Left ventricle myocardium inferior (tissue), 1 donor: ENCODE measurements around the gene KBTBD7. TPM values are rescaled to one million over a fixed set of nuclear protein-coding genes. Genes with fewer than 3 reads are reported as not detected.

Experiments
- DNase-seq: peaks from one replicate; pipeline ENCODE4 v3.0.0-alpha.2; 2020
- H3K27ac ChIP-seq: fragments of 200-600 bp; replicated peaks from 2 replicates; pipeline ENCODE4 v1.8.0; 2021
- H3K27me3 ChIP-seq: fragments of 200-600 bp; 2 replicates; pipeline ENCODE4 v1.8.0; 2021; ENCODE audit warnings: low read depth
- H3K36me3 ChIP-seq: fragments of 200-600 bp; 2 replicates; pipeline ENCODE4 v1.8.0; 2021
- H3K4me1 ChIP-seq: fragments of 200-600 bp; 2 replicates; pipeline ENCODE4 v1.8.0; 2021
- H3K4me3 ChIP-seq: fragments of 200-600 bp; 2 replicates; pipeline ENCODE4 v1.8.0; 2021; ENCODE audit warnings: mild to moderate bottlenecking, moderate library complexity
- H3K9me3 ChIP-seq: fragments of 200-600 bp; replicated peaks from 2 replicates; pipeline ENCODE4 v1.8.0; 2021
- CTCF ChIP-seq: fragments of 200-600 bp; IDR thresholded peaks from 2 replicates; pipeline ENCODE4 v1.8.0; 2021; ENCODE audit warnings: antibody characterized with exemption, mild to moderate bottlenecking, borderline replicate concordance
- intact Hi-C: fragments of 100-400 bp; cut with micrococcal nuclease; formaldehyde crosslinking; loops from one replicate; pipeline ENCODE4 v1.11.0; 2022
- total RNA-seq: library from RNA; stranded (reverse); fragmentation: NEBNext Ultra II Directional; extraction: Animal tissue kit (Norgen Biotek cat#: 25700); gene quantifications from one replicate; pipeline ENCODE4 v1.2.1, GENCODE V29; 2021
- donor health status: DM: no; HTN: yes; CAD: no; lungs with severe emphysema.

Gene KBTBD7
- total RNA-seq, 1 donor from 2014 or later = 5.2 TPM

- Histone ChIP-seq H3K9me3 (peaks cover 58% of the 10 kb centered on the region), H3K36me3 (peaks cover 45% of the 10 kb centered on the region), H3K27me3 (no peaks in the 10 kb centered on the region), H3K4me1 (no peaks in the 10 kb centered on the region), H3K27ac (no peak overlapping the region), H3K4me3 (no peak overlapping the region)
- TF ChIP-seq CTCF = no peak
- intact Hi-C loops = no loop called here
- no peak for DNase-seq
These were observed 44.3 kb downstream of the KBTBD7 start for GRCh38 chr13:41150058-41150457.

GRCh38 chr13:41148419-41149283 lies 45.7 kb downstream of the KBTBD7 start:
- H3K27ac ChIP-seq = no peak overlapping the region
- peaks cover 58% of the 10 kb centered on the region for H3K9me3 ChIP-seq
- intact Hi-C loops = no loop called here
- TF ChIP-seq CTCF = no peak
- H3K27me3 ChIP-seq = no peaks in the 10 kb centered on the region
- no peaks in the 10 kb centered on the region for H3K4me1 ChIP-seq
- H3K36me3 ChIP-seq = peaks cover 45% of the 10 kb centered on the region
- no peak for DNase-seq
- H3K4me3 ChIP-seq = no peak overlapping the region

- no peak for DNase-seq
- TF ChIP-seq CTCF = no peak
- intact Hi-C loops = no loop called here
- no peaks in the 10 kb centered on the region for H3K27me3 ChIP-seq
- no peaks in the 10 kb centered on the region for H3K4me1 ChIP-seq
- peaks cover 36% of the 10 kb centered on the region for H3K36me3 ChIP-seq
- H3K4me3 ChIP-seq = no peak overlapping the region
- no peak overlapping the region for H3K27ac ChIP-seq
- H3K9me3 ChIP-seq = peaks cover 32% of the 10 kb centered on the region
These were observed 49.0 kb downstream of the KBTBD7 start for GRCh38 chr13:41145136-41145908.

- Histone ChIP-seq H3K9me3 (peaks cover 25% of the 10 kb centered on the region), H3K36me3 (peaks cover 29% of the 10 kb centered on the region), H3K4me1 (no peaks in the 10 kb centered on the region), H3K4me3 (no peak overlapping the region), H3K27ac (no peak overlapping the region), H3K27me3 (no peaks in the 10 kb centered on the region)
- intact Hi-C loops = no loop called here
- DNase-seq = no peak
- TF ChIP-seq CTCF = no peak
These were observed 49.8 kb downstream of the KBTBD7 start for GRCh38 chr13:41144576-41144975.

Other genes with a start within 250 kb of the KBTBD7 start
- 31.1 TPM for gene ELF1, start 175.3 kb downstream of the KBTBD7 start, total RNA-seq
- 22.6 TPM for gene WBP4, start 133.1 kb downstream of the KBTBD7 start, total RNA-seq
- 5.3 TPM for gene KBTBD6, start 61.8 kb downstream of the KBTBD7 start, total RNA-seq
- 13.2 TPM for gene MTRF1, start 69.0 kb upstream of the KBTBD7 start, total RNA-seq
- gene NAA16, start 116.7 kb upstream of the KBTBD7 start, total RNA-seq = 6.5 TPM